HepG2 (cell line): Measurements from ENCODE around the gene DFFA. TPM values are rescaled to one million over a fixed set of nuclear protein-coding genes. Genes with fewer than 3 reads are reported as not detected.

Source experiments
- ATF1 ChIP-seq: IDR thresholded peaks from 2 replicates; pipeline ENCODE4 v1.6.1; 2016; ENCODE audit warnings: mild to moderate bottlenecking, control low read depth
- BCL6 ChIP-seq: IDR thresholded peaks from 2 replicates; pipeline ENCODE4 v1.6.1; 2016; ENCODE audit warnings: missing genetic modification reagents, missing compliant biosample characterization
- CENPX ChIP-seq: sonication (generic); formaldehyde crosslinking; IDR thresholded peaks from 2 replicates; pipeline ENCODE4 v1.9.0; 2021; ENCODE audit warnings: mild to moderate bottlenecking, missing genetic modification reagents, moderate library complexity
- DNMT3B ChIP-seq: conservative IDR thresholded peaks from 2 replicates; pipeline ENCODE4 v1.6.1; 2016; ENCODE audit warnings: missing biosample characterization, control low read depth
- GLI4 ChIP-seq: sonication (generic); formaldehyde crosslinking; IDR thresholded peaks from 2 replicates; pipeline ENCODE4 v1.5.1; 2020; ENCODE audit warnings: missing genetic modification reagents, mild to moderate bottlenecking, moderate library complexity, borderline replicate concordance
- HOXA5 ChIP-seq: sonication (generic); formaldehyde crosslinking; IDR thresholded peaks from 2 replicates; pipeline ENCODE4 v1.4.0; 2020; ENCODE audit warnings: missing genetic modification reagents
- IKZF1 ChIP-seq: fragments of 450-650 bp; IDR thresholded peaks from 2 replicates; pipeline ENCODE4 v1.7.1; 2016
- IRF2 ChIP-seq: IDR thresholded peaks from 2 replicates; pipeline ENCODE4 v1.6.1; 2018; ENCODE audit warnings: missing genetic modification reagents, missing compliant biosample characterization
- JARID2 ChIP-seq: sonication (generic); formaldehyde crosslinking; IDR thresholded peaks from 2 replicates; pipeline ENCODE4 v1.8.1; 2023; ENCODE audit warnings: missing genetic modification reagents, inconsistent platforms; ENCODE audit not compliant: insufficient replicate concordance
- KDM6A ChIP-seq: IDR thresholded peaks from 2 replicates; pipeline ENCODE4 v1.6.1; 2016; ENCODE audit warnings: low read depth
- LBX2 ChIP-seq: sonication (generic); formaldehyde crosslinking; IDR thresholded peaks from 2 replicates; pipeline ENCODE4 v1.5.0; 2020; ENCODE audit warnings: missing genetic modification reagents, mild to moderate bottlenecking, borderline replicate concordance
- MAFF ChIP-seq: IDR thresholded peaks from 2 replicates; pipeline ENCODE4 v1.6.1; 2011; ENCODE audit warnings: low read depth, low read length, improper control_type of control experiment
- MTA3 ChIP-seq: sonication (generic); formaldehyde crosslinking; IDR thresholded peaks from 2 replicates; pipeline ENCODE4 v1.4.0; 2020; ENCODE audit warnings: missing genetic modification reagents
- MXD1 ChIP-seq: sonication (generic); formaldehyde crosslinking; IDR thresholded peaks from 2 replicates; pipeline ENCODE4 v1.4.0; 2020; ENCODE audit warnings: mild to moderate bottlenecking, missing genetic modification reagents
- PHF21A ChIP-seq: sonication (generic); formaldehyde crosslinking; IDR thresholded peaks from 2 replicates; pipeline ENCODE4 v1.5.0; 2020; ENCODE audit warnings: mild to moderate bottlenecking, missing genetic modification reagents
- RARA ChIP-seq: IDR thresholded peaks from 2 replicates; pipeline ENCODE4 v1.6.1; 2016; ENCODE audit warnings: missing genetic modification reagents, missing compliant biosample characterization
- SKI ChIP-seq: fragments of 450-650 bp; IDR thresholded peaks from one replicate; pipeline ENCODE4 v1.6.1; 2018; ENCODE audit warnings: mild to moderate bottlenecking; ENCODE audit not compliant: partially characterized antibody
- ZMYM3 ChIP-seq: sonication (generic); formaldehyde crosslinking; IDR thresholded peaks from 2 replicates; pipeline ENCODE4 v1.5.1; 2020; ENCODE audit warnings: mild to moderate bottlenecking, missing genetic modification reagents
- ZMYM4 ChIP-seq: sonication (generic); formaldehyde crosslinking; IDR thresholded peaks from 2 replicates; pipeline ENCODE4 v1.8.1; 2023; ENCODE audit warnings: mild to moderate bottlenecking, missing genetic modification reagents
- ZNF235 ChIP-seq: sonication (generic); formaldehyde crosslinking; IDR thresholded peaks from 2 replicates; pipeline ENCODE4 v1.8.1; 2023; ENCODE audit warnings: mild to moderate bottlenecking, missing genetic modification reagents, borderline replicate concordance
- ZNF333 ChIP-seq: sonication (generic); formaldehyde crosslinking; IDR thresholded peaks from 2 replicates; pipeline ENCODE4 v1.4.0; 2020; ENCODE audit warnings: mild to moderate bottlenecking, missing genetic modification reagents, borderline replicate concordance
- ZNF577 ChIP-seq: sonication (generic); formaldehyde crosslinking; IDR thresholded peaks from 2 replicates; pipeline ENCODE4 v1.4.0; 2020; ENCODE audit warnings: mild to moderate bottlenecking, low read depth, missing genetic modification reagents, borderline replicate concordance
- ZNF629 ChIP-seq: sonication (generic); formaldehyde crosslinking; conservative IDR thresholded peaks from 2 replicates; pipeline ENCODE4 v1.5.0; 2020; ENCODE audit warnings: missing genetic modification reagents
- ZNF670 ChIP-seq: sonication (generic); formaldehyde crosslinking; IDR thresholded peaks from 2 replicates; pipeline ENCODE4 v1.8.0; 2022; ENCODE audit warnings: mild to moderate bottlenecking, missing genetic modification reagents, borderline replicate concordance
- ZNF672 ChIP-seq: sonication (generic); formaldehyde crosslinking; IDR thresholded peaks from 2 replicates; pipeline ENCODE4 v1.8.1; 2022; ENCODE audit warnings: missing genetic modification reagents
- ZNF841 ChIP-seq: sonication (generic); formaldehyde crosslinking; IDR thresholded peaks from 2 replicates; pipeline ENCODE4 v1.8.1; 2023; ENCODE audit warnings: missing genetic modification reagents, borderline replicate concordance
- ZNF883 ChIP-seq: sonication (generic); formaldehyde crosslinking; IDR thresholded peaks from 2 replicates; pipeline ENCODE4 v1.5.1; 2020; ENCODE audit warnings: mild to moderate bottlenecking, missing genetic modification reagents; ENCODE audit errors: not compliant biosample characterization
- ZSCAN20 ChIP-seq: sonication (generic); formaldehyde crosslinking; IDR thresholded peaks from 2 replicates; pipeline ENCODE4 v1.4.0; 2020; ENCODE audit warnings: missing genetic modification reagents, mild to moderate bottlenecking, borderline replicate concordance
- ZUFSP ChIP-seq: sonication (generic); formaldehyde crosslinking; IDR thresholded peaks from 2 replicates; pipeline ENCODE4 v1.9.0; 2021; ENCODE audit warnings: missing genetic modification reagents, mild to moderate bottlenecking, borderline replicate concordance
- ZZZ3 ChIP-seq: sonication (generic); formaldehyde crosslinking; IDR thresholded peaks from 2 replicates; pipeline ENCODE4 v1.4.0; 2020; ENCODE audit warnings: missing genetic modification reagents, mild to moderate bottlenecking, borderline replicate concordance
- polyA plus RNA-seq, 8 experiments: library from polyadenylated mRNA; depleted of rRNA in 3 of 8; stranded (reverse) in 7 of 8; unstranded in 1 of 8; fragments of >200 nt; fragmentation: Illumina TruSeq in 4 of 8; extraction: Trizol in 4 of 8; gene quantifications; 2 replicates each; pipeline versions ENCODE4 v1.2.1 to v1.2.3, GENCODE V29; 2011 to 2016; ENCODE audit warnings: low read depth in 4 of 8, missing spikeins in 1 of 8, mixed read lengths in 1 of 8; ENCODE audit not compliant: insufficient read depth in 1 of 8
- total RNA-seq, 5 experiments: library from RNA; depleted of rRNA; stranded (reverse); fragments of >200 nt; fragmentation: Illumina TruSeq; extraction: Trizol; gene quantifications; 2 replicates each; pipeline ENCODE4 v1.2.3, GENCODE V29; 2016; ENCODE audit warnings: low read depth in 1 of 5

The DFFA gene
- total and polyA plus RNA-seq, 2 of the 13 experiments (the other 11 are each of a cell fraction or from before 2014, with no cell fraction given): 16.5 to 33.9 TPM

GRCh38 chr1:10430216-10431069 lies 41.9 kb downstream of the DFFA start, which contains the start of gene CENPS (continued):
- TF ChIP-seq ZUFSP (no peak), ZNF883 (CRISPR knock-in tag) (peak; percentile 84), PHF21A (CRISPR knock-in tag) (0 out of 2 replicates have a peak, but pooled peaks have one; percentile 23), KDM6A (no peak), ZNF235 (CRISPR knock-in tag) (peak; percentile 71; the same call in 1 of the 2 replicates), ZNF577 (no peak), SKI (no peak), IKZF1 (no peak), BCL6 (CRISPR knock-in tag) (no peak; the same call in 1 of the 2 replicates), CENPX (CRISPR knock-in tag) (no peak), MAFF (no peak), ZNF333 (peak; percentile 30; the same call in 1 of the 2 replicates), ZMYM4 (CRISPR knock-in tag) (peak; percentile 80), JARID2 (CRISPR knock-in tag) (no peak), LBX2 (0 out of 2 replicates have a peak, but pooled peaks have one; percentile 37), MXD1 (peak; percentile 90), ZNF629 (CRISPR knock-in tag) (peak; percentile 25; the same call in 1 of the 2 replicates), ZMYM3 (CRISPR knock-in tag) (peak; percentile 18; the same call in 1 of the 2 replicates), IRF2 (CRISPR knock-in tag) (0 out of 2 replicates have a peak, but pooled peaks have one; percentile 13), HOXA5 (CRISPR knock-in tag) (peak; percentile 83; the same call in 1 of the 2 replicates), ZSCAN20 (CRISPR knock-in tag) (peak; percentile 90; the same call in 1 of the 2 replicates), MTA3 (CRISPR knock-in tag) (no peak), ZNF672 (CRISPR knock-in tag) (peak; percentile 95), ZZZ3 (CRISPR knock-in tag) (peak; percentile 53), ZNF841 (CRISPR knock-in tag) (peak; percentile 94), ZNF670 (CRISPR knock-in tag) (peak; percentile 72; the same call in 1 of the 2 replicates), ATF1 (CRISPR knock-in tag) (no peak), DNMT3B (no peak), RARA (CRISPR knock-in tag) (peak; percentile 24), GLI4 (CRISPR knock-in tag) (peak; percentile 93; the same call in 1 of the 2 replicates)
